Hematopoietic multipotent progenitor cell treated with erythropoietin and hydrocortisone succinate and interleukin-3 and kit ligand, for 4 days (in vitro differentiated cells): ENCODE measurements around the gene OR52W1.

Experiments used
- DNase-seq: peaks from one replicate; pipeline ENCODE4 v3.0.0-alpha.2; 2015

The OR52W1 gene

GRCh38 chr11:6199174-6199810, at the start of gene OR52W1:
Gene OR52W1 (plus strand): TSS chr11:6199224. CDS start chr11:6199224, 0 bp downstream.
- no peak for DNase-seq

DNA sequence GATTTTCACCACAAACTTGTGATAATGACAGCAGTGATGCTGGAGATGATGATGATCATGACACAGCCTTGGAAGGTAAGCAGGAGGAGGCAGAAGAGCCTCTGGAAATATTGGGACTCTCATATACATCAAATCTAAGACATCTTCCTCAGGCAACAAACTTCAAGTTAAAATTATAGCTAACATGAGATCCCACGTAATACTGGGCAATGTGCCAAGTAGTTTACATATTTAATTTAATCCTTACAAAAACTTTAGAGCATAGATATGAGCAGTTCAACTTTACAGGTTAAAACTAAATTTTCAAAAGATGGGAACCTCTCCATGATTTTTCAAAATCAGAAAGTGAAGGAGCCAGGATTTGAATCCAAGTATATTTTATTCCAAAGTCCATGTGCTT, 47.9 kb upstream of the OR52W1 start:
- no peak for DNase-seq

- DNase-seq = no peak
These were observed 46.9 kb upstream of the OR52W1 start for GRCh38 chr11:6152126-6152525.

GRCh38 chr11:6156628-6157359, 42.2 kb upstream of the OR52W1 start:
- DNase-seq = no peak

GRCh38 chr11:6170226-6170625, 28.8 kb upstream of the OR52W1 start, which contains the start of gene OR52B2:
Gene OR52B2 (minus strand): TSS chr11:6170326. CDS start chr11:6170326, 0 bp downstream.
- DNase-seq = no peak

- DNase-seq = no peak
These were observed 23.6 kb upstream of the OR52W1 start for GRCh38 chr11:6175440-6175839.

DNA sequence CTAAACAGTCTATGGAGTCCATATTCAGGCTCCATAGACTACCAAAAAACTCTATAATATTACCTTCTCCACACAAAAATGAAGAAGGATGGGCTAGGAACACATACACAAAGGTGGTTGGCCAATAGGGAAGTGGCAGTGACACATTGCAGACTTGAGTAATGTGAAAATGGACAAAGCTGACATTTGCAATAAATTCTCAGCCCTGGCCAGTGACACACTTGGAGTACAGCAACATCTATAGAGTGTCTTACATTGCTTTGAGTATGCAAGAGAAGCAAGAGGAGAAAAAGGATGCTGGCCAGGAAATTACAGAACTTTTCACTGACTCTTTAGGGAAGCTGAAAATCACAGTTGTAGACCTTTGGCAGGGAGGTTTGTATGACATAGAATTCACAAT, 7.3 kb upstream of the OR52W1 start:
- DNase-seq = no peak

GRCh38 chr11:6194065-6194581, 4.9 kb upstream of the OR52W1 start:
- DNase-seq = no peak

GRCh38 chr11:6196396-6196795, 2.6 kb upstream of the OR52W1 start:
- no peak for DNase-seq

GRCh38 chr11:6197466-6198200, 1.4 kb upstream of the OR52W1 start:
- no peak for DNase-seq

DNA sequence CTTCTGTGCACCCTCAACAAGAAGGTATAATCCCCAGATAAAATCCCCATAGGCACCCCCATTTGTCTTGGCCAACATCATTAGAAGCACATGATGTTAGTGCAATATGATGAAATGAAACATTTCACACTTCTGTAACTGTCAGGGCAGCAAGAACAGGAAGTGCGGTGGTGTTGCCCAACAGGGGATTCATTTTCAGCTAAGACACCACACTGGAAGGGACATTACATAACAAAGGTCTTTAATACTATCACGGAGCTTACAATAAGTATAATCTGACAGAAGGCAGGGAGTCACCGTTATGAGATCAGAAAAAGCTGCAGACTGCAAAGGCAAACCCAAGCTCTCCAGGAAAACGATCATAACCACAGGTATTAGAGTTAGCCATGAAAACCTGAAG, 2.0 kb downstream of the OR52W1 start:
- peak; percentile 88 for DNase-seq

DNA sequence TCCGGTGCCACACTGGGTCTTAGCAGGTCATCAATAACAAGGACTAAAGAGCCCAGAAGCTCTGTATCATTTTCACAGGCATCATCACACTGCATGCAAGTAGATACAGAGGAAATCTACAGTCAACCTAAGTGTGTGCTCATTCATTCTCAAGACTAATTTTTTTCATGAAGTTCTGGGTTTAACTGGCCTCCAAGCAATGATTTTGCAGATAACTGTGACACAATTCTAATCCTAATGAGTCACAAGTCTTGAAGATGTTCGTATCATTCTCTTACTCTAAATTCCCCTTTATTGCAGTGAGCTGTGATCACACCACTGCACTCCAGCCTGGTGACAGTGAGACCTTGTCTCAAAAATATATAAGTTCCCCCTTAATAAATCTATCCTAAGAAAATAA, 2.5 kb downstream of the OR52W1 start:
- DNase-seq = peak; percentile 65

DNA sequence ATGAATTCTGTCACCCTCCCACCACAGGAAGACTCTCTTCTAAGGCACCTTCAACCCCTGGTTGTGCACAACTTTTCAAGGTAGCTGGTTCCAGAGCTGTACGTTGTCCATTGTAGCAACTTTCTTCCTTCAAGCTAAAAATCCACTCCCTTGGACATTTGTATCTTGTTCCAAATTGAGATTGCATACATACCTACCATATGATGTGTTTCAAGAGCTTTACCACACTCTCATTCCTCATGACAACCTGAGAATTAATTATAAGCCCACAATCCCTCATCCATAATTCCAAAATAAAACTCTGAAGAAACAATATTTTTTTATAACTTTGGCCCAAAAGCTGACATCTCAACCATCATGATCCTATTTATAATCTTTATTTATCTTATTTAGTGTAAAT, 3.0 kb downstream of the OR52W1 start:
- DNase-seq = no peak

DNA sequence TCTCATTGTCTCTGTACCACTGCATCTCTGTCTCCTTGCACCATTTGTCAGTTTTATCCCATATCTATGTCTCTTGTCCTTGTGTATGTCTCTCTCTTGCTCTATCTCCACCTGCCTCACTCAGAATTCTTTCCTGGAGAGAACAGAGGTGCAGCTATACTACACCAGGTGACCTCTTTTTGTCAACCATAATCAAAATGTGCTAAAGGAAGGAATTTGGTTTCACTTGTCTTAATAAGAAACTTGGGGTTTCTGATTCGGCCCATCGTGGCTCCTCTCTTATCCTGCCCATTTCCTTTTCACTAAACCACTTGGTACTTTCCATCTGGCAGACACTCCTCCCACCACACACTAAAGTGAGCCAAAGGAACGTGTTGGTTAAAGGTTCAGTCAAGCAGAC, 4.3 kb downstream of the OR52W1 start:
- DNase-seq = peak; percentile 15

GRCh38 chr11:6204706-6205105, 5.7 kb downstream of the OR52W1 start:
- peak; percentile 74 for DNase-seq

DNA sequence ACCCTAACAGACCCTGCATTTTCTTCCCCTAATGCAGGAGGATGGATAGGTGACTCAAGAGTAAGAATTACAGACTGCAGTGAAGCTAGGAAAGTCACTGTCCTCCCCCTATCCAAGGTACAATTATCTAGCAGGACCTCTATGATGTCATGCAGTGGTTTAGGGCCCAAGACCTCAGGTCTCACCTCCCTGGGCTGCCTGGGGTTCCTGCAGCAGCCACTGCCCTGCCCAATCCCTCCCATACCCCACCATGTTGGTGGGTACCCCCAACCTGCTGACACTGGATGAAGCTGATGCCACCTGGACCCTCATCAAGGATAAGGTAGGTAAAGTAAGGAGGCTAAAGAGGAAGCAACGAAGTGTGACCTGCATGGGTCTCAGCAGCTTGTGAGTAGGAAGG, 6.3 kb downstream of the OR52W1 start, which contains the start of gene C11orf42:
Gene C11orf42 (plus strand): TSS at position 192 of the 400 bp plus-strand sequence. CDS start 59 bp downstream, at position 251.
- DNase-seq = no peak

DNA sequence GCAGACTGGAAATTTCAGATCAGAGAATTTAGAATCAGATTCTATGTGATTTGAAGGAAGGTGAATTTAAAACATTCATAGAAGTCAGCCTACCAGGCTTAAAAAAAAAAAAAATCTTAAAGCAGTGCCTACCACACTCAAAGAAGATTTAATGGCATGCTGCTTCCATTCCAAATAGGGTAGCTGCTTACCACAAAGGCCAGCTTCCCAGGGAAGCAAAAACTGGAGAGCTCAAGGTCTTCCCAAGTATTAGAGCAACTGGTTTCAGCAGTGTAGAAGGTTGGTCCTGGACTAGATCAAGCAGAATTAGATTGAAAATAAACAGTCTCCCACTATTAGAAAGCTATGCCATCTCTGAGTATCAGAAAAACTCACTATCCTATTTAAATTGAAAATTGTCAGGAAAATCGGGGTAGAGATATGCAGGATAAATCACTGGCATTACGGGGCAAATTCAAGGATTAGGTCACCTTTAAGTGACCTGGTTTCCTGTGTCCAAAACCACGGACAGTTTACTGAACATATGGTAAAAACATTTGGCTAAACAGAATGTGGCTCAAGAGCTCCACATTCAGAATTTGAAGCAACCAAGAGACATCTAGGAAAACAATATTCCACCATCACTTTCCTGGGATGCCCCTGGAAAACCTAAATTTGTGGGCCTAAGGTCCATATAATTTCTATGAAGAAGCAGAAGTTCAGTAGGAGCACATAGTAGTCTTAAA, 7.6 kb downstream of the OR52W1 start:
- DNase-seq = no peak

DNA sequence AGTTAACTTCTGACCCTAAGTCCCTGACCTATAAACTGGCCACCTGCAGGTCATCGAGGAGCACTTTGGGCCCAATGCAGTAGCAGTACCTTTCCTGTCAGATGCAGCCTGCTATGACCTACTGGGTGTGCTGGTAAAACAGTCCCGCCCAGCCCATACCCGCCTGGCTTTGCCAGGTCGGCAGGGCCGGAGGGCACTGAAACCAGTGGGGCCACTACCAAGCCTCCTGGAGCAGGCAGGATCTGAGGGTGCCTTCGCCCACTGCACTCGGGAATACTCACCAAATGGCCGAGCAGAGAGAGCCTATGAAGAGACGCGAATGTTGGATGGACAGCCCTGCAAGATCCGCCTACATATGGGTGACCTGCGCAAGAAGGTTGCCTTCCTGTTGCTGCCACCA, 10.8 kb downstream of the OR52W1 start:
- no peak for DNase-seq

DNA sequence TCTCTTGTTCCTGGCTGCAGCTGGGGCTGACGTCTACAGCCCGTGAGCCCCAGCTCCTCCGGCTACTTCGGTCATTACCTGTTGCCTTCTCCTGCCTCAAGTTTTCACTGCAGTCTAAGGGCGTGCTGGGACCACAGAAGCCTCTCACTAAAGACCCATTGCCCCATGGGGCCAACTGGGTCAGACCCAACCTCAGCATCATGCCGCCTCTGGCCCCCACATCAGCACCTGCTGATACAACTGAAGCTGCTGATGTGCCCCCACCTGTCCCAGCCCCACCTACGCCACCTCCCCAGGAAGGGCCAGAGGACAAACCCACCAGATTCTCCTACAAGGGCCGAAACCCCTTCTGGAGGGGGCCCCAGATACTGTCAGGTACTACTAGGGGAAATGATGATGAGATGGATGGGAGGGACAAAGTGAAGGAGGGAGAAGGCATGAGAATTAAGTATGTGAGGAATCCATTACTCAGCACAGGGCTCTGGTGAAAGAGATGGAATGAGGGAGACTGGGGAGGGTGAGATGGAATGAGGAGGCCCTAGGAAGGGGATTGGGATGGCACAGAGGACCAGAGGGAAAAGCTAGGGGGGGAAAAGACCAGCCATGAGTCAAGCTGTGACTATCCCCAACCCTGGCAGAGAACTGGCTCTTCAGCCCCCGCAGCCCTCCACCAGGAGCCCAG, 11.4 kb downstream of the OR52W1 start:
- DNase-seq = no peak

DNA sequence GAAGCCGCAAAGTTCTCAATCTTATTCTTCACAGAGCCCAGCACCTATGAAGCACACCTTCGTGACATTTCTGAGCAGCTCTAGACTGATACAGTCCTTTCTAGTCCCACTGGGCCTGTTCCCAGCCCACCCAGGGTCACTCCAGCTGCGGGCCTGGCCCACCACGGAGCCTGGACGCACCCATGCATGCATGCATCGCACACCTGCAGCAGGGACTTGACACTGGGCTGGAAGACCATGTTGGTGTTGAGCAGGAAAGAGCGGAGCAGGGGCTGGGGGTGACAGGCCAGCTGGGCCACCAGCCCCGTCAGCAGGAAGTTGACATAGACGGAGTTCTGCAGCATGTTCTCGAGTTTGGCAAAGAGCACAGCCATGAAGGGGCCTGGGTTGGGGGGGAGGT, 15.5 kb downstream of the OR52W1 start:
- no peak for DNase-seq

- no peak for DNase-seq
These were observed 17.5 kb downstream of the OR52W1 start for GRCh38 chr11:6216501-6216900.

DNA sequence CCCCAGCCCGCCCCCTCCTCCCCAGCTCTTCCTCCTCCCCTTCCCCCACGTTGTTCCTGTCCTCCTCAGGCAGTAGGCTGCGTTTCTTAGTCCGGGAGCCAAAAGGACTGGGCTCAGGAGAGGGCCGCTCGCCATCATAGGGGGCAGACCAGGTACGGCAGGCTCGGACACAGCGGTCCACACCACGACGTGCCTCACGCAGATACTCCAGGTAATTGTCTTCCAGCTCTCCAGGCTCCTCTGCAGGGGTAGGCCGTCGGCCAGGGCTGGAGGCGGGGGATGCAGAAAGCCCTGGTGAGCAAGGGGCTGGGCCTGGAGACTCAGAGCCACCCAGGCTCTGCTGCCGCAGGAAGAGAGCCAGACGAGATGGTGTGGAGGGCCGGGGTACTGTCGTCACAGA, 18.7 kb downstream of the OR52W1 start:
- no peak for DNase-seq
